Measurements from ENCODE around the gene UBASH3B. TPM values are rescaled to one million over a fixed set of nuclear protein-coding genes. Genes with fewer than 3 reads are reported as not detected.

The UBASH3B gene
- total RNA-seq, 1 donor from 2014 or later: 2.0 TPM

DNA sequence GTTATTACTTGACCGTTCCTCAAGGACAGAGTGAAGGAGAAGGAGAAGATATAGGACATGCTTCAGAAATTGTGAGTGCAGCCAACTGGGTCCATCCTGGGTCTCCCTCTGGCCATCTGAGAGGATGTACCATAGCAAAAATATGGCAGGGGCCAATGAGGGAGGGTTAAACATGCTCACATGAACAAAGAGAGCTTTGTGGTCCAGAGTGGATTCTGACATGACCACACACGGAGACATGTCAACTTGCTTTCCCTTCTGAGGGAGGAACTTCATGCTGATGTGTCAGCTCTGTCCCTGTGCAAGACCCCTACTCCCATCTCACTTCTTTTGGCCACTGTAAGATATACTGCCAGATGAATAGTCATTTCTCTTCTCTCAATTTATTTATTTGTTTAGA lies 3.0 kb upstream of the UBASH3B start:
- peaks cover 3% of the 10 kb centered on the region for H3K4me1 ChIP-seq
- no peaks in the 10 kb centered on the region for H3K9me3 ChIP-seq (ENCODE audit: low read depth)
- no peak overlapping the region for H3K4me2 ChIP-seq
- no peak overlapping the region for H3K9ac ChIP-seq
- H2AFZ ChIP-seq (replicated peaks): no peak overlapping the region
- no peak overlapping the region for H3K4me3 ChIP-seq
- H4K20me1 ChIP-seq (ENCODE audit: low read depth): peaks cover 6% of the 10 kb centered on the region
- H3K36me3 ChIP-seq: no peaks in the 10 kb centered on the region
- TF ChIP-seq, protein P1, sequence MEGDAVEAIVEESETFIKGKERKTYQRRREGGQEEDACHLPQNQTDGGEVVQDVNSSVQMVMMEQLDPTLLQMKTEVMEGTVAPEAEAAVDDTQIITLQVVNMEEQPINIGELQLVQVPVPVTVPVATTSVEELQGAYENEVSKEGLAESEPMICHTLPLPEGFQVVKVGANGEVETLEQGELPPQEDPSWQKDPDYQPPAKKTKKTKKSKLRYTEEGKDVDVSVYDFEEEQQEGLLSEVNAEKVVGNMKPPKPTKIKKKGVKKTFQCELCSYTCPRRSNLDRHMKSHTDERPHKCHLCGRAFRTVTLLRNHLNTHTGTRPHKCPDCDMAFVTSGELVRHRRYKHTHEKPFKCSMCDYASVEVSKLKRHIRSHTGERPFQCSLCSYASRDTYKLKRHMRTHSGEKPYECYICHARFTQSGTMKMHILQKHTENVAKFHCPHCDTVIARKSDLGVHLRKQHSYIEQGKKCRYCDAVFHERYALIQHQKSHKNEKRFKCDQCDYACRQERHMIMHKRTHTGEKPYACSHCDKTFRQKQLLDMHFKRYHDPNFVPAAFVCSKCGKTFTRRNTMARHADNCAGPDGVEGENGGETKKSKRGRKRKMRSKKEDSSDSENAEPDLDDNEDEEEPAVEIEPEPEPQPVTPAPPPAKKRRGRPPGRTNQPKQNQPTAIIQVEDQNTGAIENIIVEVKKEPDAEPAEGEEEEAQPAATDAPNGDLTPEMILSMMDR (IDR thresholded peaks at IDR 0.05): no peak
- TF ChIP-seq EZH2 (IDR thresholded peaks at IDR 0.05) (no peak), EZH2phosphoT487 (IDR thresholded peaks at IDR 0.05) (no peak)
- DNase-seq (ENCODE audit: low spot score): no peak
- no peaks in the 10 kb centered on the region for H3K9me3 Mint-ChIP-seq
- no peaks in the 10 kb centered on the region for H3K36me3 Mint-ChIP-seq
- H3K27me3 ChIP-seq: peaks cover 43% of the 10 kb centered on the region
- no peaks in the 10 kb centered on the region for H3K79me2 ChIP-seq (ENCODE audit: low read depth)
- peaks cover 15% of the 10 kb centered on the region for H3K4me1 Mint-ChIP-seq
- no peak overlapping the region for H3K27ac ChIP-seq
- H3K27ac Mint-ChIP-seq: no peak overlapping the region
- H3F3A ChIP-seq (ENCODE audit: low read depth): peaks cover 21% of the 10 kb centered on the region
- peaks cover 5% of the 10 kb centered on the region for H3K27me3 Mint-ChIP-seq (ENCODE audit: insufficient read depth, low read depth)
- no peak overlapping the region for H3K4me3 Mint-ChIP-seq

DNA sequence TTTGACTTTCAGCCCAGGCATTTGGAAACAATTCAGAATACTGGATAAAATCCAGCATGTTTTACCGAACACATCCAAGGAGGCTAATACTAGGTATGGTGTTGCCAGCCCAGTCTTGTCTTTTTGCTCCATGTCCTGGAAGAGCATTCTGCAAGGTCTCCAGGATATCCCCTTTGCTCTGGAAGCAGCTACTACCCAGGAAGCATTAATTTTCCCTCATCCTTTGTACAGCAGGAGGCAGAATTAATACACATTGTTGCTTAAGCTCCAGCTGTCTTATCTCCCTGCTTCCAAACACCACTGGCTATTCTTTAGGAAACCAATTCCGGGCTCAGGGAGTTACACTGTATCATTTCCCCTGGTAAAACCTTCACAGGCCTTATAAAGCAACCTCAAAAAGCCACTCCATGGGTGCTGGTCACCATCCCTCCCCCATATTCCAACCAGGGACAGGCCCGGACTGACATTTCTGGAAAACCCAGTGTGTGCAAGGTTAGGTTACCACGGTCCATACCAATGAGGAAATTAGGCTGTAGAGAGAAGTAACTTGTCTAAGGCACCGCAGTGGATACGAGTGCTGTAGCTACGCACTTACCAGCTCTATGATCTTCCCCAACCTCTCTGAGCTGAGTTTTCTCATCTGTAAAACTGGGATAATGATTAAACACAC lies 1.5 kb upstream of the UBASH3B start:
- no peak for DNase-seq (ENCODE audit: low spot score)
- peaks cover 6% of the 10 kb centered on the region for H4K20me1 ChIP-seq (ENCODE audit: low read depth)
- H3K79me2 ChIP-seq (ENCODE audit: low read depth): no peaks in the 10 kb centered on the region
- H3F3A ChIP-seq (ENCODE audit: low read depth): peaks cover 21% of the 10 kb centered on the region
- H3K9ac ChIP-seq: no peak overlapping the region
- H3K27ac ChIP-seq: no peak overlapping the region
- H3K9me3 Mint-ChIP-seq: peaks cover 2% of the 10 kb centered on the region
- TF ChIP-seq, protein P1 (IDR thresholded peaks at IDR 0.05): no peak
- TF ChIP-seq EZH2 (IDR thresholded peaks at IDR 0.05) (no peak), EZH2phosphoT487 (IDR thresholded peaks at IDR 0.05) (no peak)
- no peak overlapping the region for H2AFZ ChIP-seq (replicated peaks)
- peaks cover 20% of the 10 kb centered on the region for H3K4me1 Mint-ChIP-seq
- peaks cover 59% of the 10 kb centered on the region for H3K27me3 ChIP-seq
- H3K36me3 ChIP-seq: no peaks in the 10 kb centered on the region
- peaks cover 3% of the 10 kb centered on the region for H3K36me3 Mint-ChIP-seq
- H3K9me3 ChIP-seq (ENCODE audit: low read depth): no peaks in the 10 kb centered on the region
- peak overlapping the region; percentile 52 for H3K4me3 Mint-ChIP-seq
- H3K4me1 ChIP-seq: peaks cover 3% of the 10 kb centered on the region
- H3K4me2 ChIP-seq: no peak overlapping the region
- H3K27me3 Mint-ChIP-seq (ENCODE audit: insufficient read depth, low read depth): peaks cover 7% of the 10 kb centered on the region
- no peak overlapping the region for H3K4me3 ChIP-seq
- H3K27ac Mint-ChIP-seq: no peak overlapping the region

DNA sequence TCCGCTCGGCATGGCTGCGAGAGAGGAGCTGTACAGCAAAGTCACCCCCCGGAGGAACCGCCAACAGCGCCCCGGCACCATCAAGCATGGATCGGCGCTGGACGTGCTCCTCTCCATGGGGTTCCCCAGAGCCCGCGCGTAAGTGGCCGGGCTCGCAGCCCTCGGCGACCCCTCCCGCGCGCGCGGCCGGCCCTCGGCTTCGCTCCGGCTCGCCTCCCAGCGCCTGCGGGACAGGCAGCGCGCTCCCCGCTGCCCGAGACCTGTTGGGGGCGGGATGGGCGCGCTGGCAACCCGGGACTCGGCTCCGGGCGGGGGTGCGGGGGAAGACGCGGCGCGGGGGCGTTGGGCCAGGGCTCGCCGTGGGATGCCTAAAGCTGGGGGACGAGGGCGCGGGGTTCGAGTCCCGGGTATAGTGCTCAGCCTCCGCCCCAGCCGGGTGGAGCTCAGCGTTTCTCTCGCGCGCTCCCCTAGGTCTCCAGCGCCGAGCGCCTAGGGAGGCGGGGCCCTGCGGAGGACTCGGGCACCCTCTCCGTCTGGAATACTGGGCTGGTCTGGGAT lies 630 bp downstream of the UBASH3B start:
- TF ChIP-seq EZH2phosphoT487 (IDR thresholded peaks at IDR 0.05): peak; percentile 55
- no peak for TF ChIP-seq EZH2 (IDR thresholded peaks at IDR 0.05)
- Mint-ChIP-seq H3K9me3 (peaks cover 2% of the 10 kb centered on the region), H3K4me3 (peak overlapping the region; percentile 97), H3K36me3 (peaks cover 3% of the 10 kb centered on the region), H3K27ac (peak overlapping the region; percentile 76), H3K4me1 (peaks cover 35% of the 10 kb centered on the region), H3K27me3 (ENCODE audit: insufficient read depth, low read depth) (peaks cover 10% of the 10 kb centered on the region)
- H3K9ac ChIP-seq: no peak overlapping the region
- peaks cover 60% of the 10 kb centered on the region for H3K27me3 ChIP-seq
- H4K20me1 ChIP-seq (ENCODE audit: low read depth): peaks cover 6% of the 10 kb centered on the region
- H3K36me3 ChIP-seq: no peaks in the 10 kb centered on the region
- H3K4me2 ChIP-seq: peak overlapping the region; percentile 88
- H3K27ac ChIP-seq: no peak overlapping the region
- H3K4me1 ChIP-seq: peaks cover 9% of the 10 kb centered on the region
- H3K4me3 ChIP-seq: peak overlapping the region; percentile 86
- DNase-seq (ENCODE audit: low spot score): peak; percentile 82
- peaks cover 21% of the 10 kb centered on the region for H3F3A ChIP-seq (ENCODE audit: low read depth)
- no peaks in the 10 kb centered on the region for H3K9me3 ChIP-seq (ENCODE audit: low read depth)
- H2AFZ ChIP-seq (replicated peaks): peak overlapping the region; percentile 96
- H3K79me2 ChIP-seq (ENCODE audit: low read depth): no peaks in the 10 kb centered on the region

DNA sequence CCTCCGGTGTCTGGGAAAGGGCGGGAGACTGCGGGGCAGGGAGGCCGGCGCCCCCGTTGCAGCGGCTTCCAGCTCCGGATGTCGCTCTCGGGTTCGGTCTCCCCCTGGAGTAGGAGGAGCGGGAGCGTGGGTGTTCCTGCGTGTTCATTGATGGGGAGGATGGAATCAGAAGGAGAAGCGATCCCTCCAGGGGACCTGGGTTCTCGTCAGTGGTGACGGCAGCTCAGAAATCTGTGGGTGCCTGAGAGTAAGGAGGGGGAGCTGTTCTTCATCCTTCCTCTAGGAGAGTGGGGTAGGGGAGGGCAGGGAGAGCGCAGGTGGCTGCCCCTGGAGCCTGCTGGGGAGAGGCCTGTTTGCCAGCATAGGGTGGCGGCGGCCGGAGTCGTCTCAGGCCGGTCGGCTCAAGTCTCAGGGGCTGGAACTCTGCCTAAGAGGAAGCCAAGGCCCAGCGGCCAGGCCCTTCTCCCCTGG lies 1.1 kb downstream of the UBASH3B start:
- Histone ChIP-seq H3K79me2 (ENCODE audit: low read depth) (no peaks in the 10 kb centered on the region), H3K27me3 (peaks cover 60% of the 10 kb centered on the region), H3K4me3 (peak overlapping the region; percentile 86), H3K9ac (no peak overlapping the region), H3K27ac (no peak overlapping the region), H3K9me3 (ENCODE audit: low read depth) (no peaks in the 10 kb centered on the region), H2AFZ (replicated peaks) (peak overlapping the region; percentile 96), H3K36me3 (no peaks in the 10 kb centered on the region), H4K20me1 (ENCODE audit: low read depth) (peaks cover 6% of the 10 kb centered on the region), H3K4me1 (peaks cover 14% of the 10 kb centered on the region), H3F3A (ENCODE audit: low read depth) (peaks cover 21% of the 10 kb centered on the region), H3K4me2 (peak overlapping the region; percentile 88)
- TF ChIP-seq EZH2phosphoT487 (IDR thresholded peaks at IDR 0.05) (peak; percentile 22), EZH2 (IDR thresholded peaks at IDR 0.05) (no peak)
- Mint-ChIP-seq H3K27ac (peak overlapping the region; percentile 76), H3K27me3 (ENCODE audit: insufficient read depth, low read depth) (peaks cover 10% of the 10 kb centered on the region), H3K4me1 (peaks cover 40% of the 10 kb centered on the region), H3K4me3 (peak overlapping the region; percentile 97), H3K36me3 (peaks cover 3% of the 10 kb centered on the region), H3K9me3 (peaks cover 2% of the 10 kb centered on the region)
- DNase-seq (ENCODE audit: low spot score): peak; percentile 70

Data from neural progenitor cell (in vitro differentiated cells).